ENCODE data around the gene KXD1. TPM values are rescaled to one million over a fixed set of nuclear protein-coding genes. Genes with fewer than 3 reads are reported as not detected.

The KXD1 gene
- total and polyA plus RNA-seq, 10 of the 15 experiments (the other 5 are each of a cell fraction or from before 2014, with no cell fraction given), result 27.5 to 209 (median 129) TPM

GRCh38 chr19:18519962-18520847 lies 37.5 kb upstream of the KXD1 start (continued):
- TF ChIP-seq, protein P1, sequence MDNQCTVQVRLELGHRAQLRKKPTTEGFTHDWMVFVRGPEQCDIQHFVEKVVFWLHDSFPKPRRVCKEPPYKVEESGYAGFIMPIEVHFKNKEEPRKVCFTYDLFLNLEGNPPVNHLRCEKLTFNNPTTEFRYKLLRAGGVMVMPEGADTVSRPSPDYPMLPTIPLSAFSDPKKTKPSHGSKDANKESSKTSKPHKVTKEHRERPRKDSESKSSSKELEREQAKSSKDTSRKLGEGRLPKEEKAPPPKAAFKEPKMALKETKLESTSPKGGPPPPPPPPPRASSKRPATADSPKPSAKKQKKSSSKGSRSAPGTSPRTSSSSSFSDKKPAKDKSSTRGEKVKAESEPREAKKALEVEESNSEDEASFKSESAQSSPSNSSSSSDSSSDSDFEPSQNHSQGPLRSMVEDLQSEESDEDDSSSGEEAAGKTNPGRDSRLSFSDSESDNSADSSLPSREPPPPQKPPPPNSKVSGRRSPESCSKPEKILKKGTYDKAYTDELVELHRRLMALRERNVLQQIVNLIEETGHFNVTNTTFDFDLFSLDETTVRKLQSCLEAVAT (IDR thresholded peaks at IDR 0.05), result no peak
- TF ChIP-seq CTCF (IDR thresholded peaks at IDR 0.05 in 2 of 3, conservative IDR thresholded peaks at IDR 0.05 in 1 of 3; ENCODE audit: control insufficient read depth in 2 of 3, extremely low read depth in 1 of 3, insufficient read depth in 1 of 3, low read depth in 3 of 3, low read length in 3 of 3) (peak; percentile 83 to 91 (median 90)), SMC3 (IDR thresholded peaks at IDR 0.05; ENCODE audit: borderline replicate concordance, low read length) (peak; percentile 49), SUZ12 (IDR thresholded peaks at IDR 0.05; ENCODE audit: unreplicated experiment) (no peak), SMAD5 (IDR thresholded peaks at IDR 0.05; ENCODE audit: low read depth) (no peak), IKZF2 (IDR thresholded peaks at IDR 0.05) (peak; percentile 70 to 78), TCF7 (IDR thresholded peaks at IDR 0.05; ENCODE audit: borderline replicate concordance) (no peak), ESRRA (IDR thresholded peaks at IDR 0.05; ENCODE audit: low read length) (no peak), TCF3 (IDR thresholded peaks at IDR 0.05; ENCODE audit: borderline replicate concordance, insufficient read depth, low read depth, low read length) (no peak), SP1 (IDR thresholded peaks at IDR 0.05; ENCODE audit: low read depth, low read length) (no peak), TCF12 (IDR thresholded peaks at IDR 0.05; ENCODE audit: low read depth, low read length) (peak; percentile 83), EED (IDR thresholded peaks at IDR 0.05; ENCODE audit: low read depth) (peak; percentile 32; the same call in 1 of the 2 replicates), CEBPB (IDR thresholded peaks at IDR 0.05; ENCODE audit: borderline replicate concordance in 1 of 2, low read depth in 2 of 2, low read length in 2 of 2) (no peak), CHD4 (IDR thresholded peaks at IDR 0.05) (no peak), RUNX3 (IDR thresholded peaks at IDR 0.05; ENCODE audit: low read length) (peak; percentile 23; the same call in 1 of the 2 replicates), NRF1 (conservative IDR thresholded peaks at IDR 0.05; ENCODE audit: low read depth, low read length) (no peak), SRF (IDR thresholded peaks at IDR 0.05; ENCODE audit: low read depth in 2 of 2, low read length in 2 of 2) (no peak), BMI1 (IDR thresholded peaks at IDR 0.05; ENCODE audit: borderline replicate concordance) (no peak), POLR2AphosphoS5 (IDR thresholded peaks at IDR 0.05; ENCODE audit: low read length) (no peak), CBX3 (IDR thresholded peaks at IDR 0.05; ENCODE audit: borderline replicate concordance, low read depth) (no peak), MTA2 (IDR thresholded peaks at IDR 0.05; ENCODE audit: low read depth) (0 out of 2 replicates have a peak, but pooled peaks have one; percentile 16), ATF7 (IDR thresholded peaks at IDR 0.05; ENCODE audit: low read depth) (0 out of 2 replicates have a peak, but pooled peaks have one; percentile 12), EZH2 (IDR thresholded peaks at IDR 0.05; ENCODE audit: borderline replicate concordance, control insufficient read depth, low read depth, low read length) (no peak), MAX (IDR thresholded peaks at IDR 0.05; ENCODE audit: low read depth, low read length) (0 out of 2 replicates have a peak, but pooled peaks have one; percentile 25), NBN (IDR thresholded peaks at IDR 0.05) (peak; percentile 40; the same call in 1 of the 2 replicates), ZSCAN29 (IDR thresholded peaks at IDR 0.05) (no peak)
- TF ChIP-seq, protein P2, sequence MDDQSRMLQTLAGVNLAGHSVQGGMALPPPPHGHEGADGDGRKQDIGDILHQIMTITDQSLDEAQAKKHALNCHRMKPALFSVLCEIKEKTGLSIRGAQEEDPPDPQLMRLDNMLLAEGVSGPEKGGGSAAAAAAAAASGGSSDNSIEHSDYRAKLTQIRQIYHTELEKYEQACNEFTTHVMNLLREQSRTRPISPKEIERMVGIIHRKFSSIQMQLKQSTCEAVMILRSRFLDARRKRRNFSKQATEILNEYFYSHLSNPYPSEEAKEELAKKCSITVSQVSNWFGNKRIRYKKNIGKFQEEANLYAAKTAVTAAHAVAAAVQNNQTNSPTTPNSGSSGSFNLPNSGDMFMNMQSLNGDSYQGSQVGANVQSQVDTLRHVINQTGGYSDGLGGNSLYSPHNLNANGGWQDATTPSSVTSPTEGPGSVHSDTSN (IDR thresholded peaks at IDR 0.05; ENCODE audit: insufficient replicate concordance, low read depth, low read length), result peak; percentile 44
